BLaER1 treated with 17β-estradiol and CSF1 and Interleukin-3, amounts not matched to agents 10 nM and 100 nM (cell line): ENCODE data around the gene TNXB.
"Not testable (repeated sequence)": the region's sequence is repeated elsewhere in the genome, so short reads cannot be mapped to it uniquely, and the experiment has no call there.

Experiments used
- H3K27ac ChIP-seq, 11 experiments: shearing (Covaris generic); formaldehyde crosslinking; 2 replicates each; pipeline ENCODE4 v1.8.1; 2022
- H3K27me3 ChIP-seq, 11 experiments: shearing (Covaris generic); formaldehyde crosslinking; 2 replicates each; pipeline ENCODE4 v1.8.1; 2022
- H3K36me3 ChIP-seq, 11 experiments: shearing (Covaris generic); formaldehyde crosslinking; 2 replicates each; pipeline ENCODE4 v1.8.1; 2022
- H3K4me1 ChIP-seq, 10 experiments: shearing (Covaris generic); formaldehyde crosslinking; 2 replicates each; pipeline ENCODE4 v1.8.1; 2022
- H3K4me2 ChIP-seq, 11 experiments: shearing (Covaris generic); formaldehyde crosslinking; 2 replicates each; pipeline ENCODE4 v1.8.1; 2022
- H3K4me3 ChIP-seq, 10 experiments: shearing (Covaris generic); formaldehyde crosslinking; 2 replicates each; pipeline ENCODE4 v1.8.1; 2022
- H3K9ac ChIP-seq, 11 experiments: shearing (Covaris generic); formaldehyde crosslinking; 2 replicates each; pipeline ENCODE4 v1.8.1; 2022
- H3K9me3 ChIP-seq, 11 experiments: shearing (Covaris generic); formaldehyde crosslinking; replicated peaks in 1 of 11; 2 replicates each; pipeline ENCODE4 v1.8.1; 2022
- H4K20me1 ChIP-seq, 11 experiments: shearing (Covaris generic); formaldehyde crosslinking; 2 replicates each; pipeline ENCODE4 v1.8.1; 2022
- Cebpa-rat ChIP-seq, 11 experiments: shearing (Covaris generic); IDR thresholded peaks; 2 replicates each; pipeline ENCODE4 v1.8.1; 2022

The TNXB gene

DNA sequence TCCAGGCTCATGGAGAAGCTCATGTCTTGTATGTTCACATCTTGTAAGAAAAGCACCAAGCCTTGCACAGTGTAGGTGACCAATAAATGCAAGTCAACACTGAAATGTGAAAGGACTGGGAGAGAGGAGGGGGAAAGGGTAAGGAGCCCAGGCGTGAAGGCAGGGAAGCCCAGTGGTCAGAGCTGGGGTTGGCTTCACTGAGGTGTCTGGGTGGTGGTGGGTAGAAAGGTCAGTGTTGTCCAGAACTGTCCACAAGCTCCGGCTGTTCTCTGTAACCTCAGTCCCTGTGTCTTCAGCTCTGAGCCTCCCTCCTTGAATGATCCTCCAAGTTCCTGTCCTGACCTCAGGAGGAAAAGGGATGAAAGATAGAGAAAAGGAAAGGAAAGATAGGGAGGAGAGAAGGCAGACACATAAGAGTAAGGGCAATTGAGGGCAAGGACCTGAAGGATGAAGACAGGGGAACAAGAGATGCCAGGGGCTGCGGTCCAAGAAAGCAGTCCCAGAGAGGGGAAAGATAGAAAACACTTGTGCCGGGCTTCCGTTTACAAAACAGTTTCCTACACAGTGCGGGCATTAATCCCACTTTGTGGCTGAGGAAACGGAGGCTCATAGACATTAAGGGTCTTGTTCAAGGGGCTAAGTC, 2.4 kb upstream of the TNXB start:
- Histone ChIP-seq H3K4me1 (peaks cover 34 to 54% (median 36%) of the 10 kb centered on the region in 10 experiments), H3K9ac (no peak overlapping the region), H3K4me3 (no peak overlapping the region), H3K9me3 (no peaks in the 10 kb centered on the region), H4K20me1 (peaks cover 0 to 48% (median 6%) of the 10 kb centered on the region in 11 experiments; a peak in 9 of 22 replicates), H3K27ac (no peak overlapping the region), H3K4me2 (no peak overlapping the region), H3K27me3 (no peaks in the 10 kb centered on the region), H3K36me3 (peaks cover 23 to 59% (median 46%) of the 10 kb centered on the region in 11 experiments)
- TF ChIP-seq Cebpa-rat (IDR thresholded peaks at IDR 0.05), result no peak

DNA sequence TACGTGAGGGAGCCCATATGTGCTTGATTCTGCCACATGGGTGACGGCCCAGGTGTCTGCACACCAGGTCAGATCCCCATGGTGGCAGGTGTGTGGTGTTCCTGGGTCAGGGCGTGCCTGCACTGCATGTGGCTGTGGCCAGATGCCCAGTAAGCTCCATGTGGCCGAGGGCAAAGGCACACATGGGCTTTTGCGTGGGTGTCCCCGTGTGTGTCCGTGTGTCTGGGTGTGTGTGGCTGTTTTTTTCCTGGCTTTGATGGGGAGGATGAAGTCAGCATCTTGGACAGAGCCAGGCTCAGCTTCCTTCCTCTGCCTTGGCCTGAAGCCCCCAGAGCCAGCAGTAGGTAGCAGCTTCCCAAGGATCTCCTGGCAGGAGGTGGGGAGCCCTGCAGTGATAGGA, 1.5 kb upstream of the TNXB start:
- H4K20me1 ChIP-seq, result peaks cover 0 to 39% (median 0%) of the 10 kb centered on the region in 11 experiments; a peak in 6 of 22 replicates
- no peak for TF ChIP-seq Cebpa-rat (IDR thresholded peaks at IDR 0.05)

DNA sequence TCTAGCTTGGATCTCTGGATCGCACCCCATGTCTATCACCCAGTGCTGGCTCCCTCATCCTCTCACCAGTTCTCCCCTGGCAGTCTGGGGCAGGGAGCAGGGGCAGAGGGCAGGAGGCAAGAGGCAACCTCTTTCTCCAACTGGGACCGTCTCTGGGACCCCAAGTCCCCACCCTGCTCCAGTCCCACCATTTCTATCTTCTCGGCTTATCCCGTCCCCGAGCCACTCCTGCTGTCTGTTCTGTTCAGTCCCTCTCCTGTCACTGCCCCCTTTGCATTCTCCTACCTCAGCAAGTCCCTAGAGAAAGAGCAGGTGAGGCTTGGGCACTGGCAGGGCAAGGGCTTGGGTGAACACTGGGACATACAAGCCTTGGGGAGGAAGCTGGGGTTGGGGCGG, 625 bp upstream of the TNXB start:
- Histone ChIP-seq H3K4me2 (peak overlapping the region; percentile 29 to 77 (median 69); a peak in 21 of 22 replicates), H3K9me3 (no peaks in the 10 kb centered on the region), H3K9ac (no peak overlapping the region), H3K27ac (0 out of 22 replicates have a peak overlapping the region, but pooled peaks of 2 of the 11 experiments have one; percentile 4 to 15), H3K4me3 (no peak overlapping the region), H3K4me1 (peaks cover 34 to 51% (median 36%) of the 10 kb centered on the region in 10 experiments), H4K20me1 (peaks cover 0 to 34% (median 0%) of the 10 kb centered on the region in 11 experiments; a peak in 5 of 22 replicates), H3K27me3 (no peaks in the 10 kb centered on the region), H3K36me3 (peaks cover 7 to 44% (median 30%) of the 10 kb centered on the region in 11 experiments; a peak in 21 of 22 replicates)
- TF ChIP-seq Cebpa-rat (IDR thresholded peaks at IDR 0.05), result no peak

More for the DNA sequence above, 1.5 kb upstream of the TNXB start:
- no peak overlapping the region; a peak in 1 of 22 replicates for H3K9ac ChIP-seq
- no peak overlapping the region for H3K4me3 ChIP-seq
- peak overlapping the region in 9 of 11 experiments; percentile 53 to 77 (median 72); a peak in 7 of 22 replicates for H3K4me2 ChIP-seq
- H3K27me3 ChIP-seq, result no peaks in the 10 kb centered on the region
- peaks cover 34 to 53% (median 36%) of the 10 kb centered on the region in 10 experiments for H3K4me1 ChIP-seq
- H3K27ac ChIP-seq, result 0 out of 22 replicates have a peak overlapping the region, but pooled peaks of 1 of the 11 experiments have one; percentile 15
- H3K9me3 ChIP-seq, result no peaks in the 10 kb centered on the region
- peaks cover 14 to 50% (median 36%) of the 10 kb centered on the region in 11 experiments for H3K36me3 ChIP-seq

DNA sequence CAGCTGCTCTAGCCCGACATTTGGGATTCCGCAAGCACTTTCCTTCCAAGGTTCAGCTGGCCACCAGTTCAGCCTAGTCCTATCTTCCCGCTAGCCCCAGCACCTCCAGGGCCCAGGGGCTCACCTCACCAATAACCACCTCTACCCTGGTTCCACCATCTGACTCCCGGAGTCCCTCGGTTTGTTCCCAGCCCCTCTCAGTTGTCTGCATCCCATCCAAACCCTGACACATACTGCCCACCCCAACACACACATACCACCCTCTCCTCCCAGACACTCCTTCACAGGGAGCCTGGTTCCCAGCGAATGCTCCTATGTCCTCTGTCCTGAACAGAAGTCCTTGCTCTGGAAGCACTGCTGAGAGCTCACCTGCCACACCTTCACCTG, 418 bp downstream of the TNXB start:
- Histone ChIP-seq H3K27me3 (no peaks in the 10 kb centered on the region), H3K27ac (no peak overlapping the region), H3K36me3 (peaks cover 3 to 33% (median 21%) of the 10 kb centered on the region in 11 experiments; a peak in 19 of 22 replicates), H3K4me3 (no peak overlapping the region), H4K20me1 (peaks cover 0 to 31% (median 0%) of the 10 kb centered on the region in 11 experiments; a peak in 5 of 22 replicates), H3K9me3 (no peaks in the 10 kb centered on the region), H3K4me2 (peak overlapping the region; percentile 57 to 78 (median 72)), H3K4me1 (peaks cover 34 to 49% (median 36%) of the 10 kb centered on the region in 10 experiments), H3K9ac (peak overlapping the region in 3 of 11 experiments; percentile 13 to 29 (median 28); a peak in 3 of 22 replicates)
- TF ChIP-seq Cebpa-rat (IDR thresholded peaks at IDR 0.05), result no peak

DNA sequence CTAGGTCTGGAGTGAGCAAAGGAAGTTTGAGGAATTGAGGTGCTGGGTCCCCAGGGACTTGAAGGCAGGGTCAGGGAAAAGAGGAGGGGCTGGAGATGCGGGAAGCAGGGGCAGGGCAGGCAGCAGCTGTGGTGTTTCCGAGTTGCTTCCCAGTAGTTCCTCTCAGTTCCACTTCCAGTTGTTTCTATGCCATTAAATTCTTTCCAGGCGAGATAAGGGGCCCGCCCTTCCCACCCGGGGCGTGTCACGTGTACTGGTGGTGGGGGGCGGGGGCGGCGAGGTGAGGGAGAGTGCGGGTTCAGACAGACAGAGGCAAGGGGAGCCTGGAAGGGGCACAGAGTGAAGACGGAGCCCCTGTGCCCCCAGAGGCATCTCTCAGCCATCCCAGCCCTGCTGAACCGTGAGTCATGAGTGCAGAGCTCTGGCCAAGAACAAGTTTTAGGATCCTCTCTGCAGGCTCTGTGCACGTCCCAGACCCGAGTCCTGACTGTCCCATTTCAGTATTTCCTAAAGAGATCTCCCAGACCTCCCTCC, 977 bp downstream of the TNXB start:
- H3K4me2 ChIP-seq, result peak overlapping the region; percentile 57 to 78 (median 72)
- no peaks in the 10 kb centered on the region for H3K9me3 ChIP-seq
- H3K4me3 ChIP-seq, result no peak overlapping the region
- H3K27me3 ChIP-seq, result no peaks in the 10 kb centered on the region
- H3K27ac ChIP-seq, result no peak overlapping the region
- peak overlapping the region in 1 of 11 experiments; percentile 28; a peak in 2 of 22 replicates for H3K9ac ChIP-seq
- H4K20me1 ChIP-seq, result peaks cover 0 to 27% (median 0%) of the 10 kb centered on the region in 11 experiments; a peak in 5 of 22 replicates
- peaks cover 0 to 27% (median 15%) of the 10 kb centered on the region in 11 experiments; a peak in 17 of 22 replicates for H3K36me3 ChIP-seq
- TF ChIP-seq Cebpa-rat (IDR thresholded peaks at IDR 0.05), result no peak
- H3K4me1 ChIP-seq, result peaks cover 34 to 46% (median 36%) of the 10 kb centered on the region in 10 experiments

DNA sequence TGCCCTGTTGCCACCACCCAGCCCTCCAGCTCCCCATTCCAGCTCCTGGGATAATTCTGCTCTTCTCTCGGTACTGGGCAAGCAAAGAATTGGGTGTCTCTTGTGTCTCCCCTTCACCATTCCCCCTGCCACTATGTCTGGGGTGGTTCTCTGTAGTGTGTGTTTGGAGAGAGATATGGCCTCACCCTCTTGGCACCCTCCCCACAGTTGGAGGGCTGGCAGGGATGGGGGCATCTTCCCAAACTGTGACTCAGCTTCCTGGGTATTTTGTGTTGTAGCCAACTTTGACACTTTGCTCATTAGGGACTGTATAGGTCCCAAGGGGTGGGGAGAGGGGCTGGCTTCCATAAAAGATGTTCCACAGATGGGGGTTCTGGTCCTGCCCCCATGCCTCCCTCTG, 1.7 kb downstream of the TNXB start:
- peaks cover 0 to 20% (median 15%) of the 10 kb centered on the region in 11 experiments; a peak in 17 of 22 replicates for H3K36me3 ChIP-seq
- peaks cover 34 to 44% (median 36%) of the 10 kb centered on the region in 10 experiments for H3K4me1 ChIP-seq
- no peaks in the 10 kb centered on the region for H3K9me3 ChIP-seq
- H3K4me2 ChIP-seq, result peak overlapping the region; percentile 57 to 78 (median 72); a peak in 21 of 22 replicates
- H4K20me1 ChIP-seq, result peaks cover 0 to 22% (median 0%) of the 10 kb centered on the region in 11 experiments; a peak in 5 of 22 replicates
- TF ChIP-seq Cebpa-rat (IDR thresholded peaks at IDR 0.05), result no peak
- no peak overlapping the region for H3K4me3 ChIP-seq
- no peak overlapping the region for H3K27ac ChIP-seq
- H3K9ac ChIP-seq, result peak overlapping the region in 1 of 11 experiments; percentile 28; a peak in 1 of 22 replicates
- H3K27me3 ChIP-seq, result no peaks in the 10 kb centered on the region

DNA sequence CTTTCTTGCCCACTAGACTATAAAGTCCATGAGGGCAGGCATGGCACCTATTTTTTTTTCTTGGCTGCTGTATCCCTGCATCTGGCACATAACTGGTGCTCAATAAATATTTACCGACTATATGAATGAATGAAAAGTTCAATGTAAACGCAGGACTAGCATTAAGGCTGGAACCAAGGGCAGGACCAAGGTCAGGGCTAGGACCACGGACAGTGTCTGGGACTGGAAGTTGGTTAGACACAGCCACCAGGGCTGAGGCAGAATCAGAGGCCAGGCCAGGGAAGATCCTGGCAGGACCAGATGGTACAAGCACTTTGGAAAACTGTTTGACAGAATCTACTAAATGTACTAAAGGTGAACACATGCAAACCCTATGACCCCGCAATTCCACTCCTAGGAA, 3.7 kb downstream of the TNXB start:
- peaks cover 30 to 36% (median 32%) of the 10 kb centered on the region in 10 experiments for H3K4me1 ChIP-seq
- no peak overlapping the region for H3K4me3 ChIP-seq
- H3K9me3 ChIP-seq, result no peaks in the 10 kb centered on the region
- H3K36me3 ChIP-seq, result peaks cover 0 to 2% (median 0%) of the 10 kb centered on the region in 11 experiments; a peak in 2 of 22 replicates
- no peak overlapping the region for H3K4me2 ChIP-seq
- no peaks in the 10 kb centered on the region for H3K27me3 ChIP-seq
- peaks cover 0 to 16% (median 0%) of the 10 kb centered on the region in 11 experiments; a peak in 5 of 22 replicates for H4K20me1 ChIP-seq
- no peak overlapping the region for H3K9ac ChIP-seq
- no peak for TF ChIP-seq Cebpa-rat (IDR thresholded peaks at IDR 0.05)
- H3K27ac ChIP-seq, result no peak overlapping the region

DNA sequence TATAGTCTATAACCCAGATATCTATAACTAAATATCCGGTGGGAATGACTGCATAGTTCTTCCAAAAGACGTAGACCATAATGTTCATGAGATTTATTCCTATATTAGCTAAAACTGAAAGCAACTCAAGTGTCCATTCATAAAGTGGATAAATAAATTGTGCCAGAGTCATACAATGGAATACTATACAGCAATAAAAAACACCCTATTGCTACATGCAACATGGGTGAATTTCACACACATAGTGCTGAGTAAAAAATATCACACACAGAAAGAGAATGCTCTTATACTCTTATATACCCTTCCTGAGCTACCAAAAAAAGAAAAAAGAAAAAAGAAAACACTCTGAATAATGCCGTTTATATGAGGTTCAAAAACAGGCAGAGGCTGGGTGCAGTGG, 6.9 kb downstream of the TNXB start:
- Histone ChIP-seq H3K36me3 (no peaks in the 10 kb centered on the region), H3K27ac (no peak overlapping the region), H3K4me3 (no peak overlapping the region), H3K4me1 (peaks cover 0 to 10% (median 1%) of the 10 kb centered on the region in 10 experiments; a peak in 14 of 20 replicates), H3K27me3 (no peaks in the 10 kb centered on the region), H4K20me1 (no peaks in the 10 kb centered on the region; a peak in 2 of 22 replicates), H3K9me3 (no peaks in the 10 kb centered on the region), H3K9ac (no peak overlapping the region), H3K4me2 (no peak overlapping the region)
- TF ChIP-seq Cebpa-rat (IDR thresholded peaks at IDR 0.05), result no peak

DNA sequence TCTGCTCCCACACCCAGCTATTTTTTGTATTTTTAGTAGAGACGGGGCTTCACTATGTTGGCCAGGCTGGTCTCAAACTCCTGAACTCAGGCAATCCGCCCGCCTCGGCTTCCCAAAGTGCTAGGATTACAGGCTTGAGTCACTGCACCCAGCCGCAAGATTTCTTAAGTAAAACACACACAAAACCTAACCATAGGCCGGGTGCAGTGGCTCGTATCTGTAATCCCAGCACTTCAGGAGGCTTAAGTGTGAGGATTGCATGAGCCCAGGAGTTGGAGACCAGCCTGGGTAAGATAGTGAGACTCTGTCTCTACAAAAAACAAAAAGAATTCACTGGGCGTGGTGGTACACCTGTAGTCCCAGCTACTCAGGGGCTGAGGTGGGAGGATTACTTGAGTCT, 8.9 kb downstream of the TNXB start:
- not testable (repeated sequence) for H3K36me3 ChIP-seq, H3K4me3 ChIP-seq, H4K20me1 ChIP-seq, H3K4me2 ChIP-seq, H3K4me1 ChIP-seq, H3K27ac ChIP-seq, H3K9ac ChIP-seq, H3K9me3 ChIP-seq
- peaks cover 0 to 18% (median 0%) of the 10 kb centered on the region in 11 experiments; a peak in 1 of 22 replicates for H3K27me3 ChIP-seq
